ENCODE measurements around the gene ROR1.
"Not testable (repeated sequence)": the region's sequence is repeated elsewhere in the genome, so short reads cannot be mapped to it uniquely, and the experiment has no call there.

DNA sequence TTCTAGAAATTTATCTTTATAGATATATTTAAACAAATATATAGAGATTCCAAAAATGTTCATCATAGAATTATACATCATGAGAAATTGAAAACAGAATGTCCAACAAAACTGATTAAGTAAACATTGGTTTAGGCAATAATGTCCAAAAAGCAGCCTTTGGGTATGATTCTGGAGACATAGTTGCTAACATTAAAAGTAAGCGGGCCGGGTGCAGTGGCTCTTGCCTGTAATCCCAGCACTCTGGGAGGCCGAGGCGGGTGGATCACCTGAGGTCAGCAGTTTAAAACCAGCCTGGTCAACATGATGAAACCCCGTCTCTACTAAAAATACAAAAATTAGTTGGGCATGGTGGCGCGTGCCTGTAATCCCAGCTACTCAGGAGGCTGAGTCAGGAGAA, 450.4 kb downstream of the ROR1 start:
- not testable (repeated sequence) for TF ChIP-seq POLR2A (IDR thresholded peaks at IDR 0.05; ENCODE audit: low read depth, low read length); RAD21 (IDR thresholded peaks at IDR 0.05; ENCODE audit: low read length); NFE2L2 (IDR thresholded peaks at IDR 0.05; ENCODE audit: low read depth, low read length); SMC3 (IDR thresholded peaks at IDR 0.05; ENCODE audit: low read depth, low read length); CEBPB (IDR thresholded peaks at IDR 0.05; ENCODE audit: low read depth, low read length); USF2 (IDR thresholded peaks at IDR 0.05; ENCODE audit: low read depth, low read length); BHLHE40 (IDR thresholded peaks at IDR 0.05; ENCODE audit: low read depth, low read length); FOS (IDR thresholded peaks at IDR 0.05; ENCODE audit: low read depth, low read length); RFX5 (IDR thresholded peaks at IDR 0.05; ENCODE audit: low read depth, low read length); MAFK (IDR thresholded peaks at IDR 0.05; ENCODE audit: low read depth, low read length)
- TF ChIP-seq, protein P1, sequence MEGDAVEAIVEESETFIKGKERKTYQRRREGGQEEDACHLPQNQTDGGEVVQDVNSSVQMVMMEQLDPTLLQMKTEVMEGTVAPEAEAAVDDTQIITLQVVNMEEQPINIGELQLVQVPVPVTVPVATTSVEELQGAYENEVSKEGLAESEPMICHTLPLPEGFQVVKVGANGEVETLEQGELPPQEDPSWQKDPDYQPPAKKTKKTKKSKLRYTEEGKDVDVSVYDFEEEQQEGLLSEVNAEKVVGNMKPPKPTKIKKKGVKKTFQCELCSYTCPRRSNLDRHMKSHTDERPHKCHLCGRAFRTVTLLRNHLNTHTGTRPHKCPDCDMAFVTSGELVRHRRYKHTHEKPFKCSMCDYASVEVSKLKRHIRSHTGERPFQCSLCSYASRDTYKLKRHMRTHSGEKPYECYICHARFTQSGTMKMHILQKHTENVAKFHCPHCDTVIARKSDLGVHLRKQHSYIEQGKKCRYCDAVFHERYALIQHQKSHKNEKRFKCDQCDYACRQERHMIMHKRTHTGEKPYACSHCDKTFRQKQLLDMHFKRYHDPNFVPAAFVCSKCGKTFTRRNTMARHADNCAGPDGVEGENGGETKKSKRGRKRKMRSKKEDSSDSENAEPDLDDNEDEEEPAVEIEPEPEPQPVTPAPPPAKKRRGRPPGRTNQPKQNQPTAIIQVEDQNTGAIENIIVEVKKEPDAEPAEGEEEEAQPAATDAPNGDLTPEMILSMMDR (conservative IDR thresholded peaks at IDR 0.05; ENCODE audit: low read depth, low read length): not testable (repeated sequence)
- TF ChIP-seq, protein P2, sequence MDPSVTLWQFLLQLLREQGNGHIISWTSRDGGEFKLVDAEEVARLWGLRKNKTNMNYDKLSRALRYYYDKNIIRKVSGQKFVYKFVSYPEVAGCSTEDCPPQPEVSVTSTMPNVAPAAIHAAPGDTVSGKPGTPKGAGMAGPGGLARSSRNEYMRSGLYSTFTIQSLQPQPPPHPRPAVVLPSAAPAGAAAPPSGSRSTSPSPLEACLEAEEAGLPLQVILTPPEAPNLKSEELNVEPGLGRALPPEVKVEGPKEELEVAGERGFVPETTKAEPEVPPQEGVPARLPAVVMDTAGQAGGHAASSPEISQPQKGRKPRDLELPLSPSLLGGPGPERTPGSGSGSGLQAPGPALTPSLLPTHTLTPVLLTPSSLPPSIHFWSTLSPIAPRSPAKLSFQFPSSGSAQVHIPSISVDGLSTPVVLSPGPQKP (IDR thresholded peaks at IDR 0.05; ENCODE audit: borderline replicate concordance, low read depth, low read length): not testable (repeated sequence)
